ENCODE data around the gene RGS3.

GRCh38 chr9:113461943-113462342 lies 1.6 kb upstream of the RGS3 start:
- TF ChIP-seq CTCF (conservative IDR thresholded peaks at IDR 0.05) (no peak), ZFX (IDR thresholded peaks at IDR 0.05) (no peak)
